HG03558 (cell line): ENCODE results near the gene PDE4DIP.
"Not testable (repeated sequence)": the region's sequence is repeated elsewhere in the genome, so short reads cannot be mapped to it uniquely, and the experiment has no call there.

Source experiments
- ATAC-seq: cut with Tn5 transposase; IDR thresholded peaks from one replicate; pipeline ENCODE4 v1.9.1; 2021; ENCODE audit warnings: moderate number of reproducible peaks; ENCODE audit not compliant: unreplicated experiment; ENCODE audit errors: extremely low read depth

PDE4DIP gene

DNA sequence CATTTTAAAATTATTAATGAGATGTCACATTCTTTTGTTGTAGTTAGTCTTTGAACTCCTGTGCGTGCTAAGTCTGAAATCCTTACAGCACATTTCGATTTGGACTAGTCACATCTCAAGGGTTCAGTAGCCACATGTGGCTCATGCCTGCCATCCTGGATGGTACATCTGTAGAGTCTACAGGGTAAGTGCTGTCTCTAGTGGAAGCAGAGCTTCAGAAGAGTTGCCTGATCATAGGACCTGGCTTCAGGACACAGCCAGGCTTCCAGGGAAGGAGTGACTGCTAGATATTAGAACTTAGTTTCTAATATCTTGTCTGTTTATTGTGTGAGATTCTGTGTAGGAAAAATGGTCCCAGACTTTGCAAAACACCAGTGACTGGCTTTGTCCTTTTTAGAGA is 72.0 kb downstream of the PDE4DIP start:
- ATAC-seq: not testable (repeated sequence)

- ATAC-seq: not testable (repeated sequence)
Observed at GRCh38 chr1:148916695-148917348, 72.6 kb downstream of the PDE4DIP start.

GRCh38 chr1:148918836-148919447 is 74.7 kb downstream of the PDE4DIP start:
- ATAC-seq: not testable (repeated sequence)

DNA sequence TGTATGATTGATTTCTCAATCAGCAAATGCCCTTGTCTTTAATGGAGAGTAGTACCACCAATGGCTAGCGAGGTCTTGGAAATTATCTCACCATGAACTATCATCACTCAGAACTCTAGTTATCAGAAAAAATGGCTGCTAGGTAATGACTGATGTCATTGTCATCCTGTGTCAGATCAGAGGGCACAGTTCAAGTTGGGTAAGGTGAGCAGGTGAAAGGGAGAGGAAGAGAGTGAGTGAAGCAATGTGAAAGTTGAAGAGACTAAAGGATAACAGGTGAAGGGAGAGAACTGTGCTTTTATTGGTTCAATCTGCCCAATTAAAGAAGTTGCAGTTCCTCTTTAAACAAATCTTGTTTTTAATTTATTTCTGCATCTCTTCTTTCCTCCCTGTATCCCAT is 76.8 kb downstream of the PDE4DIP start:
- not testable (repeated sequence) for ATAC-seq

GRCh38 chr1:148923798-148924197 is 79.6 kb downstream of the PDE4DIP start:
- ATAC-seq: not testable (repeated sequence)

DNA sequence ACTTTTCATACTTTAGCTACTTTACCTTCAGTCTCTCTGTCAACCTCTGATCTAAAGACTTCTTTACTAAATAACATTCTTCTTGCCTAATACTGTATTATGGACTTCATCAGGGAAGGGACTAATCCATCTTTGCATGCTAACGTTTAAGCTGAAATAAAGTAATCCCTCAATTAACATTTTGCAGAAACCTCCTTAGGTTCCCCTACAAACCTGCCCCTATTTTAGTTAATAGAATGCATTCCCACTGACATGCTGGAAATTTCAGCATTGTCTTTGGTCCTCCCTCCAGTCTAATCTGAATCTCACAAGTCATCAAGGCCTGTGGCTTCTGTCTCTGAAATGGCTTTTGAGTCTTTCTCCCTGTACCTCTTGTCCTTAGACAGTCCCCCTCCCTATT is 83.4 kb downstream of the PDE4DIP start:
- not testable (repeated sequence) for ATAC-seq

DNA sequence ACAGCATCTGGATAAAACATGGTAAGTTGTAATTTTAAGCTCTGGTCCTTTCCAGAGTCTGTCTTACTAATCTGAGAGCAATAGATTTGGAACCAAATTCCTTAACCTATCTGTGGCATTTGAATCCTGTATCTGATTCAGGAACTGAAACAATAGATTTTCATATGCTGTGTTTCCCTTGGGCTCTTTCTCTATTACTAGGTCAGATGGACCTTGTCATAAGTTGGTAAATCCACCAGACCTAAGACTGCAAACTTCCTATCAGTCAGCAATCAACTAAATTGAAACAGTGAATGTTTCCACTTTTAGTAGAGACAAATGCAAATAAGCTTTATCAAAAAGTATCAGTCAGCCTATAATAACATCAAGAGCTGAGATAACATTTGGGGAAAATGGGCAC is 85.0 kb downstream of the PDE4DIP start:
- not testable (repeated sequence) for ATAC-seq

- ATAC-seq: not testable (repeated sequence)
Observed at GRCh38 chr1:148935381-148936002, 91.3 kb downstream of the PDE4DIP start.

DNA sequence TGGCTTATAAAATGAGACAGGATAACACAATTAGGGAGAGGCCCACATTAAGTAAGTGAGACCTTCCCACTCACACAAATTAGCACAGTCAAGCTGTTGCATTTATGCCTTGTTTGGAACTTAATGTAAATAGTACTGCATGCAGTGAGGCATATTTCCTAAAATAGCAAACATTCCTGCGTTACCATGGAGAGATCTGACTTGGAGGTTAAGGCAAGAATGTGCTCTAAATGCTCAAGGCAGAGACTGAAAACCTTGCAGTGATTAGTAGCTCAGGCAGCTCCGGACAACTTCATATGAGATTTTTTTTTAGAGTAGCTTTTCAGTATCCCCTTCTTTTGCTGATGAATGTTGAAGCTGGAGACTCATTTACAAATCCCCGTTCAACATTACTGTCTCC is 98.7 kb downstream of the PDE4DIP start:
- not testable (repeated sequence) for ATAC-seq

DNA sequence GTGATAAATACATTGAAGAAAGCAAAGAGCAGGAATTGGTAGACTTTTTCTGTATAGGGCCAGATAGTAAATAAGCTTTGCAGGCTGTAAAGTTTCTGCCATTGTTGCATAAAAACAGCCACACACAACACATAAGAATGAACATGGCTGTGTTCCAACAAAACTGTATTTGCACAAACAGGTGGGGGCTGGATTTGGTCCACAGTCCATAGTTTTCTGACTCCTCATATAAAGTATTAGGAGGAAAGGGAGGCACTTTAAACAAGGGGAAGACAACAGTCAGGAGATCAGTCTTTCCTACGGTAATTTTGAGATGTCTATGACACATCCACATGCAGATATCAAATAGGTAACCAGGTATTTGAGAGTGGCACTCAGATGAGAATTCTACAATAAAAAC is 100.9 kb downstream of the PDE4DIP start:
- ATAC-seq: not testable (repeated sequence)

- not testable (repeated sequence) for ATAC-seq
Observed at GRCh38 chr1:148948768-148949167, 104.5 kb downstream of the PDE4DIP start.

DNA sequence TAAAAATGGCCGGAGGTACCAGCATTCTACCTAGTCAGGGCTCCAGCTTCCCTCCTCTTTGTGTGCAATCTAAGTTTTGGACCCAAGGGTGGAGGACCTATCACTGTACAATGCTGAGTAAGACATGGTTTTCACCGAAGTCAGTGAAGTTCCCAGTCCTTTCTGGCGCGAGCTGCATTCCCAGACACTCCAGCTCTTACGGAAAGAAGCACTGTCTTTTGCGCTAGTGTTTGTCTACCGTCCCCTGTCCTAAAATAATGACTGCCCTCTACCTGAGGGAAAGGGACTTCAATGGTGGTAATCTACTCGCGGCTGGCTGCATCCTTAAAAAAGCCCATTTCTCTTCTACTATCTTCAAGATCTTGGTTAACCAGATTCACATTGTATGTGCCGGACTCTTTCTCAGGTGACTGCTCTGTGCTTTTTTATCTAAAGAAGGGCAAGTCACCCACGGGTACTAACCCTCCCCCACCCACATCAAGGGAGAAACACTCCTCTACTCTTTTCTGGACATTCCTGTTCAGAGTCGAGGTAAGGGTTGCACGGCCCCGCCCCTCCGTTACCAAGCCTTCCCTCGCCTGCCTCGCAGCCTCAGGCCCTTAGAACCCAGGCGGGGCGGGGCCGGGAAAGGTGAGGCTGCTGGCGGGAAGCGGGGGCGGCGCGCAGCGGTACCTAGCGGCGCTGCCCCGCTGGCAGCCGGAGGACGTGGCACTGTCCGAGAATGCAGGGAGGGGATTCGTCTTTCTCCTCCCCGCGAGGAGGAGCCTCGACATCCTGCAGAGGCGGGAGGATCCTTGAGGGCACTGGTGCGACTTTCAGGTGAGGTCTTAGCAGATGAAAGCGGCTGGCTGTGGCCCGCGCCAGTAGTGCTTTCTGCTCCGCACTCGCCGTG is 107.4 kb downstream of the PDE4DIP start:
- peak; percentile 51 for ATAC-seq

DNA sequence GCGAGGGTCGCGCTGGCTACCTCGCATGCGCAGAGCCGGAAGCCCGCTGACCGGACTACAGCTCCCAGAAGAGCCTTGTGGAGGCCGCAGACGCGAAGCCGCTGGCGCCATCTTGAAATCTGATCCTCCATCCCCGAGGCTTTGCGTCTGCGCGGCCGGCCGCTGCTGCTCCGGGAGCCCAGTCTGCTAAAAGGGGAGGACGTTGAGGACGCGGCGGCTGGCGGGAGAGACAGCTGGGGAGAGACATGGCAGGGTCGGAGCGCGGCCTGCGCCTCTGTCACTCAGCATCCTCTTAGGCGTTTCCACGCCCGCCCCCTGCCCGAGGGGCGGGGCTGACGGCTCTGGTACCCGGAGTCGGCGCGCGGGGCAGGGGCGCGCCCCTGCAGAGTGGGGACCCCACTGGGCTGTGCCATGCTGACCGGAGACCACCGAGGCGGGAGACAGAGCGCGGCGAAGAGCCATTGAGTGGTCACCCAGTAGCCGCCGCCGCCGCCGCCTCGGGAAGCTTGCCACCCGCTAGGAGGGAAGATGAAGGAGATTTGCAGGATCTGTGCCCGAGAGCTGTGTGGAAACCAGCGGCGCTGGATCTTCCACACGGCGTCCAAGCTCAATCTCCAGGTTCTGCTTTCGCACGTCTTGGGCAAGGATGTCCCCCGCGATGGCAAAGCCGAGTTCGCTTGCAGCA is 108.2 kb downstream of the PDE4DIP start:
- peak; percentile 54 for ATAC-seq

- ATAC-seq: not testable (repeated sequence)
Observed at GRCh38 chr1:148952938-148953616, 108.8 kb downstream of the PDE4DIP start.

- ATAC-seq: not testable (repeated sequence)
Observed at GRCh38 chr1:148953730-148954129, 109.5 kb downstream of the PDE4DIP start.

GRCh38 chr1:148958343-148958742 is 114.1 kb downstream of the PDE4DIP start:
- not testable (repeated sequence) for ATAC-seq

- ATAC-seq: not testable (repeated sequence)
Observed at GRCh38 chr1:148960212-148961000, 116.2 kb downstream of the PDE4DIP start.

DNA sequence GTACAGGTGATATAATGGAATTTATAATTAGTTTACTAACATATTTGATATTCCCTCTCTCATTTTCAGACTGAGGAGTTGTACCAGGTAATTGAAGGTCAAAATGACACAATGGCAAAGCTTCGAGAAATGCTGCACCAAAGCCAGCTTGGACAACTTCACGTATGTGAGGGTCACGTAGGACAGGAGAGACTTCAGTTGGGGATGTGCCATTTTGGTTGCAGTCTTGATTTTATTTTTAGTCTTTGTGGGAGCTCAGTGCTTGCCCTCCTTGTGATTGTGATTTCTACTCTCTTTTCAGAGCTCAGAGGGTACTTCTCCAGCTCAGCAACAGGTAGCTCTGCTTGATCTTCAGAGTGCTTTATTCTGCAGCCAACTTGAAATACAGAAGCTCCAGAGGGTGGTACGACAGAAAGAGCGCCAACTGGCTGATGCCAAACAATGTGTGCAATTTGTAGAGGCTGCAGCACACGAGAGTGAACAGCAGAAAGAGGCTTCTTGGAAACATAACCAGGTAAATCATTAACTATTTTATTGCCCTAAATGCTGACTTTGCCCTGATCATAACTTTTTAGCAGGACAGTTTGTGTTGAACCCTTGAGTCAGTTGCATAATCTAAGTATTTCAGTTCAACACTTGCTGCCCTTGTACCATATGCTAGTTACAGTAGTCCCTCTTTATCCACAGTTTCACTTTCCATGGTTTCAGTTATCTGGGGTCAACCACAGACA is 118.1 kb downstream of the PDE4DIP start:
- not testable (repeated sequence) for ATAC-seq
